GM13977 (cell line): ENCODE measurements around the gene HTATSF1.

Experiments
- DNase-seq: peaks from one replicate; pipeline ENCODE4 v3.0.0; 2012; ENCODE audit warnings: low spot score
- in situ Hi-C: fragments of 300-500 bp; cut with MboI; formaldehyde crosslinking; loops from one replicate; pipeline ENCODE4 v1.12.0; 2022; ENCODE audit warnings: low sequenced_read_pairs, low pct_unique_long_range_greater_than_20kb, mixed read lengths, inconsistent platforms; ENCODE audit not compliant: unreplicated experiment
- TF ChIP-seq, protein P1 (sequence below): IDR thresholded peaks from 2 replicates; pipeline ENCODE4 v1.5.1; 2012; ENCODE audit warnings: mild to moderate bottlenecking, control low read depth; ENCODE audit not compliant: insufficient read depth; ENCODE audit errors: extremely low read depth, missing control alignments

HTATSF1 gene

DNA sequence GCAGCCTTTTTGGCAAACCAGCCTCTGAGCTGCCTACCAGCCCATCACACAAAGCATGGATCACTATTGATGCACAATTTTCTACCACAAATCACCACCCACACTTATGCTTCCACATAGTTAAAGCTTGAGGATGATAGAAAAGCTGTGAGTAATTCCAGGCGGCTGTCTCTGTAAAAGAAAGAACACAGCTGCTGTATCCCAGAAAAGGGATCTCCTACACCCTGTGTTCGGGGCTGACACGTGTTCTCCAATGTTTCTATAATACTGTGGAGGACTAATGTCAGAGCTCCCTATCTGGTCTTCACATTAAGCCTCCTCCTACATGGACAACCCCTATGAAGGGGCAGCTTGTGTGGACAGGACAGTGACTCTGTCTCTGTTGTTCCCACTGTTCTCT lies 22.2 kb upstream of the HTATSF1 start:
- in situ Hi-C loops: no loop called here
- TF ChIP-seq, protein P1, sequence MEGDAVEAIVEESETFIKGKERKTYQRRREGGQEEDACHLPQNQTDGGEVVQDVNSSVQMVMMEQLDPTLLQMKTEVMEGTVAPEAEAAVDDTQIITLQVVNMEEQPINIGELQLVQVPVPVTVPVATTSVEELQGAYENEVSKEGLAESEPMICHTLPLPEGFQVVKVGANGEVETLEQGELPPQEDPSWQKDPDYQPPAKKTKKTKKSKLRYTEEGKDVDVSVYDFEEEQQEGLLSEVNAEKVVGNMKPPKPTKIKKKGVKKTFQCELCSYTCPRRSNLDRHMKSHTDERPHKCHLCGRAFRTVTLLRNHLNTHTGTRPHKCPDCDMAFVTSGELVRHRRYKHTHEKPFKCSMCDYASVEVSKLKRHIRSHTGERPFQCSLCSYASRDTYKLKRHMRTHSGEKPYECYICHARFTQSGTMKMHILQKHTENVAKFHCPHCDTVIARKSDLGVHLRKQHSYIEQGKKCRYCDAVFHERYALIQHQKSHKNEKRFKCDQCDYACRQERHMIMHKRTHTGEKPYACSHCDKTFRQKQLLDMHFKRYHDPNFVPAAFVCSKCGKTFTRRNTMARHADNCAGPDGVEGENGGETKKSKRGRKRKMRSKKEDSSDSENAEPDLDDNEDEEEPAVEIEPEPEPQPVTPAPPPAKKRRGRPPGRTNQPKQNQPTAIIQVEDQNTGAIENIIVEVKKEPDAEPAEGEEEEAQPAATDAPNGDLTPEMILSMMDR: no peak
- no peak for DNase-seq

DNA sequence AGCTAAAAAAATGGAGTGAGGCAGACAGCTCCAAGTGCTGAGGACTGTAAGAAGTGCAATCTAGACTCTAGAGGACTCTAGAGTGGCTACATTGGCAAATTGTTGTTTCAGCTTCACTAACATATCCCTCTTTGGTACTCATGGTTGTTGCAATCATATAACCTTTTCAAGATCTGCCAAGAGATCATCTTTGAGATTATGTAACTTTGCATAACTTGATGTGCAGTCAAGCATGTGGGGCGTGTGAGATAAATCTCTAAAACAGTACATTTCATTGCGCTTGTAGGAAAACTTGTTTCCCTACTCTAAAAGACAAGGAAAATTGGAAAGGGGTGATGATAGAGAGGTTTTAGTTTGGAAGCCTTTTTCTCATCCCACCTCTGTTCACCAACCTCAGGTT lies 20.9 kb upstream of the HTATSF1 start:
- TF ChIP-seq, protein P1: no peak
- in situ Hi-C loops: no loop called here
- no peak for DNase-seq

DNA sequence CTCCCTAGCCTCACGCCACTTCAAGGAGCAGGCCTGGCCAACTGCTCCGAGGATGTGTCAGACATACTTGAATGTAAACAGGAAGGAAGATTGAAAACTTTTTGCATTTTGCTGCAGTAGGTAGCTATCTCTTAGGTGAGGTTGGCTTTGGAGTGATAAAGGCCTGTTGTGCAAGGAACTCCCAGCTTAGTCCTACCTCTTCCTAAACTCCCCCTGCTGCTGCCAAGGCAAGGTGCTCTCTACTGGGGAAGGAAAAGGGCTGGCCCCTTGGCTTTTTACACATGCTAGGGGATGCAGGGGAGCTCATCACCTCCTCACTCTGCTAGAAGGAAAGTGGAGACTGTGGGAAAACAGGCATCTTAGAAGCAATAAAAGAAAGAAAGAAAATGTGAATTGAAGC lies 20.4 kb upstream of the HTATSF1 start:
- TF ChIP-seq, protein P1: no peak
- DNase-seq: no peak
- in situ Hi-C loops: no loop called here

DNA sequence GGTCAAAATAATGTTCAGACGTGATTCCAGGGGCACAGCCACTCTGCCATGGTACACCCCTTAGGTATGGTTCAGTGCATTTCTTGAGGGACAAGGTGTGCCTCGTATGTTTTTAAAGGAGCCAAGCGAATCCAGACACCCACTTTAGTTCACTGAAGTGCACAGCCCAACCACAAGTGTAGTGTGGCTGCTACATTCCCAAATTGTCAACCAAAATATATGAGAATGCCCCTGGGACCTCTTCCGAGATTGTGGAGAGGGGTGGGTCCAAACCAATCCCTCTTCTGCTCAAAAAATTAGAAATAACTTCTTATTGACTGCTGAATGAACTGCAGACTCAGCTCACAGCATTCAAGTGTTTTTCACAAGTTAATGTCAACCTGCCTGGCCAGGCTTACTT lies 17.0 kb upstream of the HTATSF1 start:
- TF ChIP-seq, protein P1: no peak
- no peak for DNase-seq
- in situ Hi-C loops: no loop called here

DNA sequence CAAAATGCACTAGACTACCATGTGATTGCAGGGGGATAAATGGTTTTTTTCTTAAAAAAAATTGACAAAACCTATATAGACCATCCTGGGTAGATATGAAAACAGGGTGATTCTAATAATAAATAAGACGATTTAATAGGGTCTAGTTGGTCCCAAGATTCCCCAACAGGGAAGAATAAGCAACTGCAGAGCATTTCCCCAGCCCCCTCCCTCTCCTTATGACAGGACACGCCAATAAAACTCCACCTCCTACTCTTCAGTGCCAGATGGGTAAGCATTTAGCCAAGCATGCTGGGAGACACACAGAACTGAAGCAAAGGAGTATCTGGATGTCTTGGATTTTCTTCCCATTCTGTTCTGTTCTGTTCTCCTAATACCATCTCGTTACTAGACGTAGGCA lies 9.7 kb upstream of the HTATSF1 start, which contains the start of gene BRS3:
Gene BRS3 (plus strand): TSS at position 301 of the 400 bp plus-strand sequence. CDS start 168 bp downstream, outside the sequence.
- no peak for DNase-seq
- in situ Hi-C loops: no loop called here
- TF ChIP-seq, protein P1: no peak

DNA sequence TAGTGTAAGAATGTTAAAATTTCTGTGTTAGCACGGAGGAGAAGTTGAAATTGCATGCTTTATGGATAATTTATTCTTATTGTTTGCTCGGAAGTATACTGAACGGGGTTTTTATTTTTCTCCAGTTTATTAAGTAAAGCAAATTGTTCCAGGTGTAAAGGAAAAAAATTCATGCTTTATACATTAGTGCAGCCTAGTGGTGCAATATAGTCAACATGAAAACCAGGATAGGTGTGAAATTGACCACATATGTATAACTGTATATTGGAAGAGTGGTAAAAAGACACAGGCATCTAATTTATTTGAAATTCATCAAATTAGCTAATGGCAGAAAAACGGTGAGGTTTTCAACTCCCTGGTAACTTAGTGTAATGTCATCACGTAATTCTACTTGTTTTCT lies 8.7 kb upstream of the HTATSF1 start:
- in situ Hi-C loops: no loop called here
- DNase-seq: no peak
- TF ChIP-seq, protein P1: no peak

DNA sequence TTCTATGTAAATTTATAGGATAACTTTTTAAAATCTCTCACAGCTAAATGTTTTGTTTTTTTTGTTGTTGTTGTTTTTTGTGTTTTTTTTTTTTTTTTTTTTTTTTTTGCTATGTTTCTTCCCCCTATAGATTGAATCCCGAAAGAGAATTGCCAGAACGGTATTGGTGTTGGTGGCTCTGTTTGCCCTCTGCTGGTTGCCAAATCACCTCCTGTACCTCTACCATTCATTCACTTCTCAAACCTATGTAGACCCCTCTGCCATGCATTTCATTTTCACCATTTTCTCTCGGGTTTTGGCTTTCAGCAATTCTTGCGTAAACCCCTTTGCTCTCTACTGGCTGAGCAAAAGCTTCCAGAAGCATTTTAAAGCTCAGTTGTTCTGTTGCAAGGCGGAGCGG lies 5.6 kb upstream of the HTATSF1 start:
- in situ Hi-C loops: no loop called here
- no peak for DNase-seq
- TF ChIP-seq, protein P1: no peak
